B cell (primary cell): ENCODE measurements around the gene ZNF33B. TPM values are rescaled to one million over a fixed set of nuclear protein-coding genes. Genes with fewer than 3 reads are reported as not detected.

Experiments used
- ATAC-seq: fragments of 200-7000 bp; cut with Tn5 transposase; one replicate; pipeline ENCODE4 v1.10.0; 2021; ENCODE audit warnings: low read depth, mild to moderate bottlenecking, moderate number of reproducible peaks, moderate library complexity
- CTCF ChIA-PET: fragments of 350-600 bp; sonication (Branson Sonifier 250); formaldehyde crosslinking; loops from one replicate; lab custom pipeline; 2021; ENCODE audit warnings: antibody characterized with exemption, inconsistent platforms; lab: Charles Lee
- POLR2A ChIA-PET: fragments of 350-600 bp; sonication (Branson Sonifier 250); formaldehyde crosslinking; loops from one replicate; lab custom pipeline; 2021; ENCODE audit warnings: antibody characterized with exemption; lab: Charles Lee
- DNase-seq: peaks from one replicate; pipeline ENCODE4 v3.0.0; 2013
- H2AFZ ChIP-seq: 2 replicates; pipeline ENCODE4 v1.6.1; 2012; ENCODE audit warnings: mild to moderate bottlenecking, low read depth, low read length; ENCODE audit not compliant: insufficient read depth, poor library complexity, severe bottlenecking
- H3K27ac ChIP-seq, 2 donors: 1 replicate in 1 of 2; 2 replicates in 1 of 2; pipeline ENCODE4 v1.5.1; 2012 to 2013; ENCODE audit warnings: low read length in 2 of 2, mild to moderate bottlenecking in 2 of 2, moderate library complexity in 1 of 2
- H3K27me3 ChIP-seq, 4 experiments: fragments of 200-600 bp in 1 of 4; sonication (generic) in 1 of 4; replicated peaks in 1 of 4; 1 replicate in 2 of 4; 2 replicates in 2 of 4; pipeline versions ENCODE4 v1.6.1 to v1.7.0; 2013 to 2016; ENCODE audit warnings: low read length in 3 of 4, mild to moderate bottlenecking in 2 of 4, mixed read lengths in 1 of 4, moderate library complexity in 1 of 4; ENCODE audit not compliant: insufficient read depth in 4 of 4, control insufficient read depth in 3 of 4; ENCODE audit errors: control extremely low read depth in 1 of 4
- H3K36me3 ChIP-seq, 2 experiments: replicated peaks in 1 of 2; 1 replicate in 1 of 2; 2 replicates in 1 of 2; pipeline versions ENCODE4 v1.6.1 to v1.7.1; 2013; ENCODE audit warnings: low read length in 1 of 2; ENCODE audit not compliant: insufficient read depth in 2 of 2, control insufficient read depth in 1 of 2; ENCODE audit errors: control extremely low read depth in 1 of 2, extremely low read depth in 1 of 2
- H3K4me1 ChIP-seq, 2 donors: fragments of 200-600 bp in 1 of 2; sonication (generic) in 1 of 2; 1 replicate in 1 of 2; 2 replicates in 1 of 2; pipeline versions ENCODE4 v1.5.1 to v1.6.1; 2013 to 2017; ENCODE audit warnings: low read length in 2 of 2; ENCODE audit not compliant: control insufficient read depth in 2 of 2, insufficient read depth in 2 of 2
- H3K4me2 ChIP-seq: replicated peaks from 2 replicates; pipeline ENCODE3; 2012; ENCODE audit warnings: mild to moderate bottlenecking, low read depth, low read length; ENCODE audit not compliant: poor library complexity, severe bottlenecking
- H3K4me3 ChIP-seq, 5 experiments: fragments of 200-600 bp in 1 of 5; sonication (generic) in 1 of 5; 1 replicate in 3 of 5; 2 replicates in 2 of 5; pipeline versions ENCODE4 v1.5.1 to v1.7.0; 2011 to 2016; ENCODE audit warnings: low read length in 4 of 5, mild to moderate bottlenecking in 4 of 5, low read depth in 2 of 5, control low read depth in 1 of 5, moderate library complexity in 1 of 5; ENCODE audit not compliant: insufficient read depth in 1 of 5; ENCODE audit errors: control extremely low read depth in 1 of 5, extremely low read depth in 1 of 5
- H3K79me2 ChIP-seq: fragments of 200-600 bp; sonication (generic); one replicate; pipeline ENCODE4 v1.6.0; 2016; ENCODE audit warnings: low read length; ENCODE audit not compliant: control insufficient read depth, insufficient read depth
- H3K9ac ChIP-seq: fragments of 200-600 bp; sonication (generic); 2 replicates; pipeline ENCODE4 v1.6.1; 2017; ENCODE audit warnings: mild to moderate bottlenecking, low read length, moderate library complexity
- H3K9me3 ChIP-seq, 3 donors: one replicate each; pipeline versions ENCODE4 v1.6.1 to v1.7.1; 2013; ENCODE audit warnings: low read length in 2 of 3; ENCODE audit not compliant: control insufficient read depth in 2 of 3, insufficient read depth in 1 of 3; ENCODE audit errors: control extremely low read depth in 1 of 3
- H4K20me1 ChIP-seq: 2 replicates; pipeline ENCODE4 v1.6.0; 2012; ENCODE audit warnings: mild to moderate bottlenecking, low read length; ENCODE audit not compliant: insufficient read depth, control insufficient read depth, poor library complexity, severe bottlenecking
- H3K27ac Mint-ChIP-seq: one replicate; pipeline ENCODE4 v1.8.0; 2021; ENCODE audit warnings: mixed read lengths
- H3K27me3 Mint-ChIP-seq: one replicate; pipeline ENCODE4 v1.8.0; 2021; ENCODE audit warnings: mixed read lengths
- H3K4me1 Mint-ChIP-seq: one replicate; pipeline ENCODE4 v1.8.0; 2021; ENCODE audit warnings: mixed read lengths
- H3K4me3 Mint-ChIP-seq: one replicate; pipeline ENCODE4 v1.8.0; 2021; ENCODE audit warnings: mixed read lengths
- H3K9me3 Mint-ChIP-seq: one replicate; pipeline ENCODE4 v1.8.0; 2022; ENCODE audit warnings: mixed read lengths; ENCODE audit not compliant: insufficient read depth
- EZH2 ChIP-seq: IDR thresholded peaks from 2 replicates; pipeline ENCODE4 v1.6.1; 2012; ENCODE audit warnings: borderline replicate concordance, low read depth, mild to moderate bottlenecking, moderate library complexity, low read length; ENCODE audit not compliant: insufficient read depth, poor library complexity, severe bottlenecking
- WGBS: methylation state at CpG from one replicate; pipeline ENCODE4 v1.1.5; 2013; ENCODE audit warnings: missing lambda C conversion rate; ENCODE audit not compliant: insufficient coverage; 5-methylcytosine and 5-hydroxymethylcytosine counted together
- intact Hi-C: fragments of 100-400 bp; cut with micrococcal nuclease; formaldehyde crosslinking; loops from one replicate; pipeline ENCODE4 v1.10.0; 2022
- polyA plus RNA-seq: library from polyadenylated mRNA; depleted of rRNA; stranded (reverse); fragments of >200 nt; gene quantifications from 2 replicates; pipeline ENCODE4 v1.2.3, GENCODE V29; 2012
- total RNA-seq, 2 donors: library from RNA; stranded (reverse); fragments of 120-200 nt in 1 of 2; gene quantifications; 1 replicate in 1 of 2; 2 replicates in 1 of 2; pipeline versions ENCODE4 v1.2.3 to v1.2.4, GENCODE V29; 2013 to 2022
- TF ChIP-seq, protein P1 (sequence below): fragments of 200-600 bp; IDR thresholded peaks from one replicate; pipeline ENCODE4 v1.8.0; 2022; ENCODE audit warnings: antibody characterized with exemption, mild to moderate bottlenecking

Gene ZNF33B
- total and polyA plus RNA-seq, 2 donors (not counting 1 experiment from before 2014, with no cell fraction given) = 15.5 to 66.9 TPM

DNA sequence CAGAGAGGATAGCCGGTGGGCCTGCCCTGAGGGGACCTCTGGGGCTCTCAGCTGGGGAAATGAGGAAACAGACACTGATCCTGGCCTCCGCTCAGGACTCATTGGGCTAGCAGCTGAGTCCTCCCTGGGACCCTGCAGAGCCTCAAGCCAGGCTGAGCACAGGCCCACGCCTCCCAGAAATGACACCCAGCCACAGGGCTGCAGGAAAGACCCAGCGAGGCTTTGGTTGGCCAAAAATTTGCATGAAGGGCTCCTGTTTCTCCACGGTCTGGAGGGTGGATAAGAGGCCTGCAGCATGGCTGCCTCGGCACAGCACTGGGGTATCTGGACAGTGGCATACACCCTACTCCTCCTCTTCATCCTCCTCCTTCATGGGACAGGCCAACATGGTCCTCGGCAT is 60.4 kb downstream of the ZNF33B start:
- Histone ChIP-seq H3K27ac (no peak overlapping the region), H3K9ac (no peak overlapping the region), H3K4me3 (no peak overlapping the region), H4K20me1 (no peaks in the 10 kb centered on the region), H3K4me2 (no peak overlapping the region), H2AFZ (no peak overlapping the region), H3K79me2 (no peaks in the 10 kb centered on the region), H3K36me3 (no peaks in the 10 kb centered on the region), H3K4me1 (peaks cover 0 to 6% of the 10 kb centered on the region in 2 donors), H3K27me3 (no peaks in the 10 kb centered on the region), H3K9me3 (peaks cover 0 to 3% (median 0%) of the 10 kb centered on the region in 3 donors)
- CTCF ChIA-PET = no interaction called here
- intact Hi-C loops = no loop called here
- Mint-ChIP-seq H3K9me3 (no peaks in the 10 kb centered on the region), H3K27me3 (no peaks in the 10 kb centered on the region), H3K4me3 (no peak overlapping the region), H3K27ac (no peak overlapping the region), H3K4me1 (peaks cover 5% of the 10 kb centered on the region)
- no peak for TF ChIP-seq EZH2
- TF ChIP-seq, protein P1, sequence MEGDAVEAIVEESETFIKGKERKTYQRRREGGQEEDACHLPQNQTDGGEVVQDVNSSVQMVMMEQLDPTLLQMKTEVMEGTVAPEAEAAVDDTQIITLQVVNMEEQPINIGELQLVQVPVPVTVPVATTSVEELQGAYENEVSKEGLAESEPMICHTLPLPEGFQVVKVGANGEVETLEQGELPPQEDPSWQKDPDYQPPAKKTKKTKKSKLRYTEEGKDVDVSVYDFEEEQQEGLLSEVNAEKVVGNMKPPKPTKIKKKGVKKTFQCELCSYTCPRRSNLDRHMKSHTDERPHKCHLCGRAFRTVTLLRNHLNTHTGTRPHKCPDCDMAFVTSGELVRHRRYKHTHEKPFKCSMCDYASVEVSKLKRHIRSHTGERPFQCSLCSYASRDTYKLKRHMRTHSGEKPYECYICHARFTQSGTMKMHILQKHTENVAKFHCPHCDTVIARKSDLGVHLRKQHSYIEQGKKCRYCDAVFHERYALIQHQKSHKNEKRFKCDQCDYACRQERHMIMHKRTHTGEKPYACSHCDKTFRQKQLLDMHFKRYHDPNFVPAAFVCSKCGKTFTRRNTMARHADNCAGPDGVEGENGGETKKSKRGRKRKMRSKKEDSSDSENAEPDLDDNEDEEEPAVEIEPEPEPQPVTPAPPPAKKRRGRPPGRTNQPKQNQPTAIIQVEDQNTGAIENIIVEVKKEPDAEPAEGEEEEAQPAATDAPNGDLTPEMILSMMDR = no peak
- 75% methylated on average over 5 of the region's 7 CpGs for WGBS
- ATAC-seq (no peak), DNase-seq (no peak)
- POLR2A ChIA-PET = no interaction called here

DNA sequence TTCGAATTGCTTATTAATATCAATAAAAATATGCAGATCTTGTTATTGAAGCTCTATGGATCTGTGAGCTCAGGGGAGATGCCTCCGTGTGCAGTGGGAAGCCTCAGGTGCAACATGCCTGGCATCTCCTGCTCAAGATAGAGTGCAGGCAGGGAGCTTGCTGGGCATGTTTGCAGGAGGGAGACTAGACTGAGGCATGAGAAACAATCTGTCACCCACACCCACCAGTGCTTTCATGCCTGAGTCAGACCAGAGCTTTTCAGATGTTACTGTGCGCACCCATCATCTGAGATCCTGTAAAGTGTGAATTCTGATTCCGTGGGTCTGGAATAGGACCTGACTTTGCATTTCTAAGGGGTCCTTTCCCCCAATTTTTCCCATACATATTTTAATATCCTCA is 62.0 kb downstream of the ZNF33B start:
- no peaks in the 10 kb centered on the region for H3K79me2 ChIP-seq
- H3K9me3 ChIP-seq = peaks cover 0 to 3% (median 0%) of the 10 kb centered on the region in 3 donors
- no peak overlapping the region for H3K9ac ChIP-seq
- CTCF ChIA-PET = no interaction called here
- no peaks in the 10 kb centered on the region for H3K27me3 Mint-ChIP-seq
- no peaks in the 10 kb centered on the region for H4K20me1 ChIP-seq
- no peak overlapping the region for H3K4me2 ChIP-seq
- no CpG with 5 or more reads among the region's 4 CpGs for WGBS
- DNase-seq = no peak
- peaks cover 5% of the 10 kb centered on the region for H3K9me3 Mint-ChIP-seq
- H3K36me3 ChIP-seq = no peaks in the 10 kb centered on the region
- H3K27ac Mint-ChIP-seq = no peak overlapping the region
- POLR2A ChIA-PET = no interaction called here
- H3K4me3 Mint-ChIP-seq = no peak overlapping the region
- H3K4me1 ChIP-seq = peaks cover 0 to 6% of the 10 kb centered on the region in 2 donors
- no peaks in the 10 kb centered on the region for H3K27me3 ChIP-seq
- H2AFZ ChIP-seq = no peak overlapping the region
- TF ChIP-seq, protein P1 = no peak
- no peak for TF ChIP-seq EZH2
- ATAC-seq = no peak
- no peak overlapping the region for H3K27ac ChIP-seq
- H3K4me3 ChIP-seq = no peak overlapping the region
- H3K4me1 Mint-ChIP-seq = peaks cover 5% of the 10 kb centered on the region
- intact Hi-C loops = no loop called here
